IMR-90 (cell line): Measurements from ENCODE around the gene HNMT. TPM values are rescaled to one million over a fixed set of nuclear protein-coding genes. Genes with fewer than 3 reads are reported as not detected.

ENCODE experiments used
- ATAC-seq: fragments of 200-7000 bp; cut with Tn5 transposase; 2 replicates; pipeline ENCODE4 v1.9.1; 2020; ENCODE audit warnings: low read depth, mild to moderate bottlenecking, moderate library complexity
- BruUV-seq: library from RNA; stranded (reverse); fragments of 400-500 nt; replicated peaks from 2 replicates; lab custom pipeline; 2021; lab: Mats Ljungman, UMichigan
- CTCF ChIA-PET: fragments of 300-600 bp; formaldehyde crosslinking; extraction: SDS; loops from one replicate; lab custom pipeline; 2021; ENCODE audit warnings: antibody characterized with exemption; lab: Yijun Ruan, JAX
- POLR2A ChIA-PET: fragments of 300-600 bp; sonication (Branson Sonifier 250); formaldehyde crosslinking; loops from one replicate; lab custom pipeline; 2022; ENCODE audit warnings: antibody characterized with exemption; ENCODE audit not compliant: unreplicated experiment; lab: Charles Lee
- DNase-seq: peaks from one replicate; pipeline ENCODE4 v3.0.0; 2013
- H2AFZ ChIP-seq: replicated peaks from 2 replicates; pipeline ENCODE3; 2013; ENCODE audit warnings: low read length, mild to moderate bottlenecking; ENCODE audit not compliant: poor library complexity
- H2AK5ac ChIP-seq: 2 replicates; pipeline ENCODE4 v1.6.1; 2013; ENCODE audit warnings: low read depth, low read length, inconsistent platforms
- H2AK9ac ChIP-seq: replicated peaks from 2 replicates; pipeline ENCODE3; 2013; ENCODE audit warnings: mild to moderate bottlenecking, low read depth, low read length, moderate library complexity; ENCODE audit not compliant: poor library complexity
- H2BK120ac ChIP-seq: 2 replicates; pipeline ENCODE4 v1.6.1; 2013; ENCODE audit warnings: low read depth, low read length, inconsistent platforms
- H2BK15ac ChIP-seq: 3 replicates; pipeline ENCODE4 v1.6.1; 2013; ENCODE audit warnings: low read depth, low read length, inconsistent platforms
- H2BK20ac ChIP-seq: 2 replicates; pipeline ENCODE4 v1.6.1; 2013; ENCODE audit warnings: low read depth, mild to moderate bottlenecking, inconsistent platforms, low read length, moderate library complexity
- H2BK5ac ChIP-seq: 2 replicates; pipeline ENCODE4 v1.6.1; 2013; ENCODE audit warnings: mild to moderate bottlenecking, low read depth, low read length, inconsistent platforms; ENCODE audit not compliant: poor library complexity, severe bottlenecking
- H3K14ac ChIP-seq: replicated peaks from 2 replicates; pipeline ENCODE4 v1.6.1; 2013; ENCODE audit warnings: low read depth, low read length, inconsistent platforms
- H3K18ac ChIP-seq: 2 replicates; pipeline ENCODE4 v1.6.1; 2013; ENCODE audit warnings: low read depth, low read length, control low read depth
- H3K23ac ChIP-seq: 2 replicates; pipeline ENCODE4 v1.6.1; 2013; ENCODE audit warnings: low read depth, low read length, inconsistent platforms
- H3K27ac ChIP-seq: 2 replicates; pipeline ENCODE4 v1.5.1; 2013; ENCODE audit warnings: mild to moderate bottlenecking, control low read depth, low read length; ENCODE audit not compliant: insufficient read depth
- H3K27me3 ChIP-seq: 2 replicates; pipeline ENCODE4 v1.6.1; 2013; ENCODE audit warnings: low read length; ENCODE audit not compliant: control insufficient read depth, insufficient read depth
- H3K36me3 ChIP-seq: 2 replicates; pipeline ENCODE4 v1.6.1; 2013; ENCODE audit warnings: low read length, mixed read lengths; ENCODE audit not compliant: control insufficient read depth, insufficient read depth
- H3K4ac ChIP-seq: 2 replicates; pipeline ENCODE4 v1.6.1; 2013; ENCODE audit warnings: low read depth, low read length, inconsistent platforms
- H3K4me1 ChIP-seq: 2 replicates; pipeline ENCODE4 v1.6.1; 2013; ENCODE audit warnings: low read length, mixed read lengths; ENCODE audit not compliant: control insufficient read depth, insufficient read depth
- H3K4me2 ChIP-seq: 2 replicates; pipeline ENCODE4 v1.6.1; 2013; ENCODE audit warnings: low read depth, mild to moderate bottlenecking, control low read depth, low read length, moderate library complexity
- H3K4me3 ChIP-seq: 2 replicates; pipeline ENCODE4 v1.5.1; 2013; ENCODE audit warnings: low read depth, mild to moderate bottlenecking, control low read depth, low read length, moderate library complexity; ENCODE audit not compliant: insufficient read depth
- H3K56ac ChIP-seq: 2 replicates; pipeline ENCODE4 v1.6.1; 2013; ENCODE audit warnings: low read length, inconsistent platforms; ENCODE audit not compliant: insufficient read depth; ENCODE audit errors: extremely low read depth
- H3K79me1 ChIP-seq, 2 experiments: 2 replicates each; pipeline ENCODE4 v1.6.1; 2013; ENCODE audit warnings: low read length in 2 of 2, inconsistent platforms in 1 of 2, low read depth in 1 of 2
- H3K9ac ChIP-seq: 2 replicates; pipeline ENCODE4 v1.6.1; 2013; ENCODE audit warnings: low read depth, low read length, control low read depth
- H3K9me1 ChIP-seq: 2 replicates; pipeline ENCODE4 v1.6.1; 2013; ENCODE audit warnings: low read length, inconsistent platforms; ENCODE audit not compliant: insufficient read depth
- H3K9me3 ChIP-seq: 2 replicates; pipeline ENCODE4 v1.6.1; 2013; ENCODE audit warnings: low read length; ENCODE audit not compliant: control insufficient read depth, insufficient read depth
- H4K20me1 ChIP-seq: 2 replicates; pipeline ENCODE4 v1.6.1; 2013; ENCODE audit warnings: low read length, inconsistent platforms; ENCODE audit not compliant: insufficient read depth
- H4K5ac ChIP-seq: 2 replicates; pipeline ENCODE4 v1.6.1; 2013; ENCODE audit warnings: mild to moderate bottlenecking, low read depth, low read length, control low read depth
- H4K8ac ChIP-seq, 2 experiments: 2 replicates each; pipeline ENCODE4 v1.6.1; 2013; ENCODE audit warnings: low read depth in 2 of 2, low read length in 2 of 2, control low read depth in 1 of 2, inconsistent platforms in 1 of 2
- H4K91ac ChIP-seq: 2 replicates; pipeline ENCODE4 v1.6.1; 2013; ENCODE audit warnings: low read depth, low read length, inconsistent platforms; ENCODE audit not compliant: insufficient read depth
- CHD1 ChIP-seq: IDR thresholded peaks from 2 replicates; pipeline ENCODE4 v1.6.1; 2012; ENCODE audit warnings: low read depth, low read length, improper control_type of control experiment
- MAZ ChIP-seq: IDR thresholded peaks from 2 replicates; pipeline ENCODE4 v1.6.1; 2012; ENCODE audit warnings: low read depth, mild to moderate bottlenecking, low read length, improper control_type of control experiment, moderate library complexity, borderline replicate concordance
- MXI1 ChIP-seq: IDR thresholded peaks from 2 replicates; pipeline ENCODE4 v1.6.1; 2012; ENCODE audit warnings: low read depth, mild to moderate bottlenecking, low read length, moderate library complexity, borderline replicate concordance
- RCOR1 ChIP-seq: IDR thresholded peaks from 2 replicates; pipeline ENCODE4 v1.6.1; 2012; ENCODE audit warnings: mild to moderate bottlenecking, low read length, improper control_type of control experiment; ENCODE audit not compliant: insufficient replicate concordance
- RFX5 ChIP-seq: IDR thresholded peaks from 2 replicates; pipeline ENCODE4 v1.8.0; 2012; ENCODE audit warnings: low read depth, mild to moderate bottlenecking, low read length, moderate library complexity
- USF2 ChIP-seq: fragments of 150-350 bp; IDR thresholded peaks from 2 replicates; pipeline ENCODE4 v1.6.1; 2017; ENCODE audit warnings: mild to moderate bottlenecking, antibody characterized with exemption, low read length, low read depth
- WGBS, 2 experiments: methylation state at CpG; one replicate each; pipeline versions ENCODE4 v1.1.5 to v1.1.7; 2013; ENCODE audit warnings: missing lambda C conversion rate in 2 of 2; ENCODE audit not compliant: insufficient read length in 1 of 2; ENCODE audit errors: extremely low coverage in 2 of 2; 5-methylcytosine and 5-hydroxymethylcytosine counted together
- dilution Hi-C: fragments of 300-500 bp; cut with HindIII; formaldehyde crosslinking; loops from one replicate; pipeline ENCODE4 v1.14.3; 2018; ENCODE audit warnings: low sequenced_read_pairs; ENCODE audit not compliant: unreplicated experiment
- in situ Hi-C: fragments of 300-500 bp; cut with MboI; formaldehyde crosslinking; loops from 3 replicates; pipeline ENCODE4 v1.14.3; 2019; ENCODE audit warnings: low sequenced_read_pairs, inconsistent platforms, mixed read lengths
- intact Hi-C: fragments of 100-400 bp; cut with micrococcal nuclease; formaldehyde crosslinking; loops from 2 replicates; pipeline ENCODE4 v1.10.0; 2022
- polyA plus RNA-seq, 3 experiments: library from polyadenylated mRNA; depleted of rRNA; stranded (reverse); fragments of >200 nt; gene quantifications; 2 replicates each; pipeline ENCODE4 v1.2.3, GENCODE V29; 2012; ENCODE audit warnings: low replicate concordance in 1 of 3
- total RNA-seq: library from RNA; depleted of rRNA; stranded (reverse); fragments of >200 nt; gene quantifications from 2 replicates; pipeline ENCODE4 v1.2.3, GENCODE V29; 2012

HNMT gene
- total and polyA plus RNA-seq, 2 of the 4 experiments (the other 2 are of a cell fraction): 6.4 to 14.2 TPM

GRCh38 chr2:137960223-137960622 lies 4.0 kb upstream of the HNMT start:
- no TSS peak for BruUV-seq
- ATAC-seq (no peak), DNase-seq (no peak)
- Histone ChIP-seq H3K4me2 (no peak overlapping the region), H3K9me3 (no peaks in the 10 kb centered on the region), H3K18ac (no peak overlapping the region; the same call in 1 of the 2 replicates), H3K9me1 (peaks cover 6% of the 10 kb centered on the region; the same call in 1 of the 2 replicates), H4K91ac (no peak overlapping the region), H2BK5ac (no peak overlapping the region), H3K27ac (no peak overlapping the region), H3K36me3 (no peaks in the 10 kb centered on the region), H3K4me3 (no peak overlapping the region), H3K4ac (no peak overlapping the region; the same call in 1 of the 2 replicates), H2BK15ac (no peak overlapping the region), H2BK20ac (no peak overlapping the region), H4K8ac (no peak overlapping the region), H3K9ac (no peak overlapping the region), H3K79me1 (0 out of 4 replicates have a peak, but pooled peaks cover 0 to 3% of the 10 kb centered on the region in 2 experiments), H2BK120ac (no peak overlapping the region), H3K56ac (no peak overlapping the region), H2AK5ac (no peak overlapping the region), H2AFZ (no peak overlapping the region), H3K4me1 (peaks cover 13% of the 10 kb centered on the region), H2AK9ac (no peak overlapping the region), H4K20me1 (no peaks in the 10 kb centered on the region), H3K27me3 (no peaks in the 10 kb centered on the region), H3K14ac (no peak overlapping the region), H4K5ac (no peak overlapping the region), H3K23ac (no peak overlapping the region)
- TF ChIP-seq RFX5 (no peak), USF2 (no peak), MXI1 (no peak), CHD1 (no peak), RCOR1 (no peak), MAZ (no peak)
- POLR2A ChIA-PET: no interaction called here
- CTCF ChIA-PET: no interaction called here
- dilution Hi-C loops: no loop called here
- in situ Hi-C loops: no loop called here
- 100% methylated on average over 1 of the region's 4 CpGs; no CpG with 5 or more reads in 1 of the 2 experiments for WGBS, 2 experiments
- intact Hi-C loops: loop anchor here (10.0 kb wide), 1 partner anchor 315 kb away; no protein-coding TSS in a partner anchor
